K562 (cell line): ENCODE measurements around the gene LRRK1.
"Not testable (repeated sequence)": the region's sequence is repeated elsewhere in the genome, so short reads cannot be mapped to it uniquely, and the experiment has no call there.

Experiments used
- ATF3 ChIP-seq, 2 experiments: fragments of 450-650 bp in 1 of 2; sonication (generic) in 1 of 2; formaldehyde crosslinking in 1 of 2; IDR thresholded peaks in 1 of 2; conservative IDR thresholded peaks in 1 of 2; 2 replicates each; pipeline versions ENCODE4 v1.6.1 to v1.8.1; 2016 to 2023; ENCODE audit warnings: mild to moderate bottlenecking in 2 of 2, moderate library complexity in 2 of 2, inconsistent platforms in 1 of 2, missing genetic modification reagents in 1 of 2
- BCLAF1 ChIP-seq, 2 experiments: fragments of 450-650 bp in 1 of 2; IDR thresholded peaks; 2 replicates each; pipeline ENCODE4 v1.6.1; 2011 to 2017; ENCODE audit warnings: low read depth in 2 of 2, antibody characterized with exemption in 1 of 2, borderline replicate concordance in 1 of 2, low read length in 1 of 2, mild to moderate bottlenecking in 1 of 2, mixed read lengths in 1 of 2; ENCODE audit not compliant: control insufficient read depth in 1 of 2
- CHD2 ChIP-seq: IDR thresholded peaks from 2 replicates; pipeline ENCODE4 v1.6.1; 2011; ENCODE audit warnings: low read depth, low read length
- CTCF ChIP-seq, 3 experiments: IDR thresholded peaks in 2 of 3; conservative IDR thresholded peaks in 1 of 3; 2 replicates each; pipeline ENCODE4 v1.5.1; 2011 to 2012; ENCODE audit warnings: low read length in 3 of 3, mild to moderate bottlenecking in 3 of 3, control low read depth in 2 of 3, improper control_type of control experiment in 1 of 3, inconsistent platforms in 1 of 3, low read depth in 1 of 3, mixed read lengths in 1 of 3, moderate library complexity in 1 of 3; ENCODE audit not compliant: insufficient read depth in 2 of 3
- FOS ChIP-seq: IDR thresholded peaks from 3 replicates; pipeline ENCODE4 v1.6.1; 2011; ENCODE audit not compliant: insufficient read length; ENCODE audit errors: extremely low read depth
- SETDB1 ChIP-seq: IDR thresholded peaks from one replicate; pipeline ENCODE4 v1.6.1; 2012; ENCODE audit warnings: low read length, control low read depth, inconsistent platforms
- SP1 ChIP-seq: sonication (generic); formaldehyde crosslinking; IDR thresholded peaks from 2 replicates; pipeline ENCODE4 v1.8.1; 2022; ENCODE audit warnings: mild to moderate bottlenecking, missing genetic modification reagents
- SPI1 ChIP-seq: IDR thresholded peaks from 2 replicates; pipeline ENCODE4 v1.6.1; 2011; ENCODE audit warnings: low read depth, low read length, control low read depth, borderline replicate concordance
- TAF1 ChIP-seq: IDR thresholded peaks from 2 replicates; pipeline ENCODE4 v1.6.1; 2011; ENCODE audit warnings: mild to moderate bottlenecking, low read length, moderate library complexity; ENCODE audit not compliant: insufficient read depth, control insufficient read depth, severe bottlenecking; ENCODE audit errors: extremely low read depth
- XRCC5 ChIP-seq: fragments of 200-400 bp; formaldehyde crosslinking; IDR thresholded peaks from 2 replicates; pipeline ENCODE4 v1.6.1; 2017; ENCODE audit warnings: low read depth, mild to moderate bottlenecking, low read length
- ZNF12 ChIP-seq: sonication (generic); formaldehyde crosslinking; IDR thresholded peaks from 2 replicates; pipeline ENCODE4 v1.4.0; 2020; ENCODE audit warnings: mild to moderate bottlenecking, missing genetic modification reagents
- ZNF444 ChIP-seq: fragments of 250-450 bp; sonication (Bioruptor Pico); IDR thresholded peaks from 2 replicates; pipeline ENCODE4 v1.4.0; 2020; ENCODE audit warnings: mild to moderate bottlenecking, moderate library complexity
- ZNF583 ChIP-seq: fragments of 250-450 bp; sonication (Bioruptor Pico); IDR thresholded peaks from 2 replicates; pipeline ENCODE4 v1.4.0; 2020
- TF ChIP-seq, protein P1 (sequence below): sonication (generic); formaldehyde crosslinking; IDR thresholded peaks from 2 replicates; pipeline ENCODE4 v1.8.1; 2022; ENCODE audit warnings: missing genetic modification reagents

GRCh38 chr15:101072235-101072634 lies 153.1 kb downstream of the LRRK1 start:
- TF ChIP-seq ZNF12 (CRISPR knock-in tag); CHD2; CTCF (IDR thresholded peaks at IDR 0.05 in 2 of 3, conservative IDR thresholded peaks at IDR 0.05 in 1 of 3; ENCODE audit: insufficient read depth in 2 of 3, low read depth in 1 of 3, low read length in 3 of 3); SP1 (CRISPR knock-in tag); ATF3 (IDR thresholded peaks at IDR 0.05); ATF3 (CRISPR knock-in tag; conservative IDR thresholded peaks at IDR 0.05); ZNF444 (CRISPR knock-in tag); ZNF583; SETDB1; SPI1; XRCC5; TAF1; FOS; BCLAF1 (IDR thresholded peaks at IDR 0.05; ENCODE audit: borderline replicate concordance in 1 of 2, control insufficient read depth in 1 of 2, low read depth in 2 of 2, low read length in 1 of 2): not testable (repeated sequence)
- TF ChIP-seq, protein P1, sequence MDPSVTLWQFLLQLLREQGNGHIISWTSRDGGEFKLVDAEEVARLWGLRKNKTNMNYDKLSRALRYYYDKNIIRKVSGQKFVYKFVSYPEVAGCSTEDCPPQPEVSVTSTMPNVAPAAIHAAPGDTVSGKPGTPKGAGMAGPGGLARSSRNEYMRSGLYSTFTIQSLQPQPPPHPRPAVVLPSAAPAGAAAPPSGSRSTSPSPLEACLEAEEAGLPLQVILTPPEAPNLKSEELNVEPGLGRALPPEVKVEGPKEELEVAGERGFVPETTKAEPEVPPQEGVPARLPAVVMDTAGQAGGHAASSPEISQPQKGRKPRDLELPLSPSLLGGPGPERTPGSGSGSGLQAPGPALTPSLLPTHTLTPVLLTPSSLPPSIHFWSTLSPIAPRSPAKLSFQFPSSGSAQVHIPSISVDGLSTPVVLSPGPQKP (CRISPR knock-in tag), result not testable (repeated sequence)
